Parathyroid adenoma (tissue), 2 donors: Measurements from ENCODE around the gene KNDC1.

Source experiments
- H2AFZ ChIP-seq: fragments of 300-600 bp; sonication (generic); one replicate; pipeline ENCODE4 v1.7.0; 2017; ENCODE audit warnings: antibody characterized with exemption, mild to moderate bottlenecking
- H3K27ac ChIP-seq: fragments of 300-600 bp; sonication (generic); one replicate; pipeline ENCODE4 v1.7.0; 2017
- H3K27me3 ChIP-seq: fragments of 300-600 bp; sonication (generic); one replicate; pipeline ENCODE4 v1.7.0; 2017; ENCODE audit warnings: low read length; ENCODE audit not compliant: control insufficient read depth, insufficient read depth
- H3K36me3 ChIP-seq: fragments of 300-600 bp; sonication (generic); one replicate; pipeline ENCODE4 v1.7.0; 2017; ENCODE audit warnings: low read length; ENCODE audit not compliant: control insufficient read depth, insufficient read depth
- H3K4me1 ChIP-seq: fragments of 300-600 bp; sonication (generic); one replicate; pipeline ENCODE4 v1.7.0; 2017; ENCODE audit warnings: control low read depth
- H3K4me2 ChIP-seq: fragments of 300-600 bp; sonication (generic); one replicate; pipeline ENCODE4 v1.7.0; 2017; ENCODE audit warnings: low read length
- H3K4me3 ChIP-seq: fragments of 300-600 bp; sonication (generic); one replicate; pipeline ENCODE4 v1.7.0; 2017; ENCODE audit warnings: low read depth, low read length
- H3K79me2 ChIP-seq: fragments of 300-600 bp; sonication (generic); one replicate; pipeline ENCODE4 v1.7.0; 2017; ENCODE audit warnings: control low read depth
- H3K9ac ChIP-seq: fragments of 300-600 bp; sonication (generic); one replicate; pipeline ENCODE4 v1.7.0; 2017; ENCODE audit warnings: mild to moderate bottlenecking
- H3K9me3 ChIP-seq: fragments of 300-600 bp; sonication (generic); one replicate; pipeline ENCODE4 v1.7.0; 2017; ENCODE audit warnings: low read length; ENCODE audit not compliant: control insufficient read depth
- TF ChIP-seq, protein P1 (sequence below): fragments of 300-600 bp; sonication (generic); IDR thresholded peaks from one replicate; pipeline ENCODE4 v1.7.0; 2017; ENCODE audit warnings: antibody characterized with exemption, mild to moderate bottlenecking
- donor health status: primary hyperparathyroidism.

KNDC1 gene

DNA sequence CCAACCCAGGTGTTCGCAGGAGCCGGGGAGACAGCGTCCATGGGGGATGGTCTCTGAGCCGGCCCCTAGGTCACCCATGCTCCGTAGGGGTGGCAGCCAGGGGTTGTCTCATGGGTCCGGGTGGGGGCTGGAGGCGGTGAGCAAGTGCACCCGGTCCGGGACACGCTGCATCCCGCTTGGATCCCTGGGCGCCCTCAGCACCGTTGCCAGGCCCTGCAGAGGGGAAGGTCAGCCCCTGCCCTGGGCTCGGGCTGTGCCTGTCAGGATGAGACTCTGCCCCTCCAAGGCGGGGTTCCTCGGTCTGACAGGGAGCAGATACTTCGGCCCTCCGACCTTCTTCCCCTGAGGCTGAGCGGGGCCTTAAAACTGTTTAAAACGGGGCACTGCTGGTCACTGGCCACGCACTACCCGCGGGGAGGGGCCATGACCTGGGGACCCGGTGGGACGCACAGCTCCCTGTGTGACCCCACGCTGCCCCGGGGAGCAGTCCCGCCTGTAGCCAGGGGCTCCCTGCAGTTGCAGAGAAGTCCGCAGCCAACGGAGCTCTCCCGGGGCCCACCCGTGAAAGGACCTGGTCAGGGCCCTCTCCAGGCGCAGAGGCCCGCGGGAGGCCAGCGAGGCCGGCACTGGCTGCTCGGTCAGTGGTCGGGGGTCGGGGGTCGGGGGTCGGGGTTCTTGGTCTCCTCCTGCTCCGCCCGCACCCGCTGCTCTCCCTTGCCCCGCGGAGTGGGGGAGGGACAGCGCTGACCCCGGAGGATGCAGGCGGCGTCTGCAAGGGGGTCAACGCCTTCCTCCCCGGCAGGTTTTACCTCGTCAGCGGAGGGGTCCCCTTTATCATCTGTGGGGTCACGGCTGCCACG, 33.4 kb upstream of the KNDC1 start:
- Histone ChIP-seq H3K9me3 (no peaks in the 10 kb centered on the region), H3K27ac (no peak overlapping the region), H3K9ac (no peak overlapping the region), H2AFZ (no peak overlapping the region), H3K79me2 (no peaks in the 10 kb centered on the region), H3K36me3 (no peaks in the 10 kb centered on the region), H3K4me1 (no peaks in the 10 kb centered on the region), H3K27me3 (peaks cover 5% of the 10 kb centered on the region), H3K4me3 (no peak overlapping the region), H3K4me2 (no peak overlapping the region)
- TF ChIP-seq, protein P1, sequence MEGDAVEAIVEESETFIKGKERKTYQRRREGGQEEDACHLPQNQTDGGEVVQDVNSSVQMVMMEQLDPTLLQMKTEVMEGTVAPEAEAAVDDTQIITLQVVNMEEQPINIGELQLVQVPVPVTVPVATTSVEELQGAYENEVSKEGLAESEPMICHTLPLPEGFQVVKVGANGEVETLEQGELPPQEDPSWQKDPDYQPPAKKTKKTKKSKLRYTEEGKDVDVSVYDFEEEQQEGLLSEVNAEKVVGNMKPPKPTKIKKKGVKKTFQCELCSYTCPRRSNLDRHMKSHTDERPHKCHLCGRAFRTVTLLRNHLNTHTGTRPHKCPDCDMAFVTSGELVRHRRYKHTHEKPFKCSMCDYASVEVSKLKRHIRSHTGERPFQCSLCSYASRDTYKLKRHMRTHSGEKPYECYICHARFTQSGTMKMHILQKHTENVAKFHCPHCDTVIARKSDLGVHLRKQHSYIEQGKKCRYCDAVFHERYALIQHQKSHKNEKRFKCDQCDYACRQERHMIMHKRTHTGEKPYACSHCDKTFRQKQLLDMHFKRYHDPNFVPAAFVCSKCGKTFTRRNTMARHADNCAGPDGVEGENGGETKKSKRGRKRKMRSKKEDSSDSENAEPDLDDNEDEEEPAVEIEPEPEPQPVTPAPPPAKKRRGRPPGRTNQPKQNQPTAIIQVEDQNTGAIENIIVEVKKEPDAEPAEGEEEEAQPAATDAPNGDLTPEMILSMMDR: no peak

DNA sequence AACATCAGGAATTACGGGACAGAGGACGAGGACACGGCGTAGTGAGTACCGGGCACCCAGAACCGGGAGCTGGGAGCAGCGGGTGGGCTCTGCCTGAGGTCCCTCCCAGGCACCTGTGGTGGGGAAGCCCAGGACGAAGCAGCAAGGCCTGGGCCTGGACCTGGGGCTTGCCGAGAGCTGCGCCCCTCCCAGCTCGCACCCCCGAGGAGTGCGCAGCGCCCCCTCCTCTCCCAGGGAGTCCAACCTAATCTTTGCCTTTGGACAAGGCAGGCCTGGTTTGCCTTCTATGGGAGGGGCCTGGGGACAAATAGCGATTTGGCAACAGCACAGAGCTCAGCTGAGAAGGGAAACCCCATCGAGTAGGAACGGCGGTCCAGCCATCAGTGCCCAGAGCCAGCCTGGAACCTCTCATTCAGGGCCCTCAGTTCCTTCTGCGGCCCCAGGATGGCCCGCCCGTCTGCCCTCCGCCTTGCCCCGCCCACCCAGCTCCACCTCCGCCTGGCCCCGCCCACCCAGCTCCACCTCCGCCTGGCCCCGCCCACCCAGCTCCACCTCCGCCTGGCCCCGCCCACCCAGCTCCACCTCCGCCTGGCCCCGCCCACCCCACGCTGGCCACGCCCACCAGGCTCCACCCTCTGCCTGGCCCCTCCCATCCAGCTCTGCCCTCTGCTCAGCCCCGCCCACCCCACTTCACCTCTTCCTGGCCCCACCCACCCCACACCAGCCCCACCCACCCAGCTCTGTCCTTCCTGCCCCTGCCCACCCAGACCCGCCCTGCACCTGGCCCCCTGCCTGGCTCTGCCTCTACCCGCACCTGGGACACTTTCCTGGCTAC, 32.5 kb upstream of the KNDC1 start:
- Histone ChIP-seq H3K4me3 (no peak overlapping the region), H3K4me1 (no peaks in the 10 kb centered on the region), H3K36me3 (no peaks in the 10 kb centered on the region), H3K9ac (no peak overlapping the region), H3K27ac (no peak overlapping the region), H3K4me2 (no peak overlapping the region), H3K27me3 (peaks cover 5% of the 10 kb centered on the region), H3K79me2 (no peaks in the 10 kb centered on the region), H3K9me3 (no peaks in the 10 kb centered on the region), H2AFZ (no peak overlapping the region)
- TF ChIP-seq, protein P1: no peak

DNA sequence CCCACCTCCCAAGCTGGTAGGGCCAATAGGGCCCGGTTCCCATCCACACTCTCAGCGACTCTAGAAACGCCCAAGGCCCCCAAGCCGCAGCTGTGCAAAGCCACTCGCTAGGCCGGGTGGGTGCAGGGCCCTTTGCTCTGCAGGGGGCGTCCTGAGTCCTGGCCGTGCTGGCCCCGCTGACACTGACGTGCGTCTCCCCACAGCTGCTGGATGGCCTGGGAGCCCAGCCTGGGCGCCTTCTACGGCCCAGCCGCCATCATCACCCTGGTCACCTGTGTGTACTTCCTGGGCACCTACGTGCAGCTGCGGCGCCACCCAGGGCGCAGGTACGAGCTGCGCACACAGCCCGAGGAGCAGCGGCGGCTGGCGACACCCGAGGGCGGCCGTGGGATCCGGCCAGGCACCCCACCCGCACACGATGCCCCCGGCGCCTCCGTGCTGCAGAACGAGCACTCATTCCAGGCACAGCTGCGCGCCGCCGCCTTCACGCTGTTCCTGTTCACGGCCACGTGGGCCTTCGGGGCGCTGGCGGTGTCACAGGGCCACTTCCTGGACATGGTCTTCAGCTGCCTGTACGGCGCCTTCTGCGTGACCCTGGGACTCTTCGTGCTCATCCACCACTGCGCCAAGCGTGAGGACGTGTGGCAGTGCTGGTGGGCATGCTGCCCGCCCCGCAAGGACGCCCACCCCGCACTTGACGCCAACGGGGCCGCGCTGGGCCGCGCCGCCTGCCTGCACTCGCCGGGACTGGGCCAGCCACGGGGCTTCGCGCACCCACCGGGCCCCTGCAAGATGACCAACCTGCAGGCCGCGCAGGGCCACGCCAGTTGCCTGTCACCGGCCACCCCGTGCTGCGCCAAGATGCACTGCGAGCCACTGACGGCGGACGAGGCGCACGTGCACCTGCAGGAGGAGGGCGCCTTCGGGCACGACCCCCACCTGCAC, 31.6 kb upstream of the KNDC1 start:
- Histone ChIP-seq H3K4me1 (no peaks in the 10 kb centered on the region), H2AFZ (no peak overlapping the region), H3K36me3 (no peaks in the 10 kb centered on the region), H3K4me3 (no peak overlapping the region), H3K9me3 (no peaks in the 10 kb centered on the region), H3K79me2 (no peaks in the 10 kb centered on the region), H3K4me2 (no peak overlapping the region), H3K27me3 (peaks cover 5% of the 10 kb centered on the region), H3K27ac (no peak overlapping the region), H3K9ac (no peak overlapping the region)
- TF ChIP-seq, protein P1: no peak

DNA sequence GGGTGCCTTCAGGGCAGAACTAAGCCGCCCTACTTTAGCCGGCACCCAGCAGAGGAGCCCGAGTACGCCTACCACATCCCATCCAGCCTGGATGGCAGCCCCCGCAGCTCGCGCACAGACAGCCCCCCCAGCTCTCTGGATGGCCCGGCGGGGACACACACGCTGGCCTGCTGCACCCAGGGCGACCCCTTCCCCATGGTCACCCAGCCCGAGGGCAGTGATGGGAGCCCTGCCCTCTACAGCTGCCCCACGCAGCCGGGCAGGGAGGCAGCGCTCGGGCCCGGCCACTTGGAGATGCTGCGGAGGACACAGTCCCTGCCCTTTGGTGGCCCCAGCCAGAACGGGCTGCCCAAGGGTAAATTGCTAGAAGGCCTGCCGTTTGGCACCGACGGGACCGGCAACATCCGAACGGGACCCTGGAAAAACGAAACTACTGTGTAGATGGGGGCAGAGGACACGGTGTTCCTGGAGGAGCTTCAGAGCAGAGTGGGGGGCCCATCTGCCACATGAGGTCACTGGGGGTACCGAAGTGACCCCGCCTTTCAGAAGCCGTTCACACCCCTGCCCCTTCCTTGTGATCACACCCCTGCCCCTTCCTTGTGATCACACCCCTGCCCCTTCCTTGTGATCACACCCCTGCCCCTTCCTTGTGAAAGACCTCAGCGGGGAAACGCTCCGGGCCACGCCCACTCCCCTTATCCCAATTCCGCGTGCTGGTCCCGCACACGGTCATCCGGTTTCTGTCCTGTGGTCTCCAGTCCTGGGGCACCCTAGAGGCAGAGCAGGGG, 30.8 kb upstream of the KNDC1 start:
- Histone ChIP-seq H3K79me2 (no peaks in the 10 kb centered on the region), H3K4me1 (no peaks in the 10 kb centered on the region), H3K27me3 (peaks cover 2% of the 10 kb centered on the region), H3K36me3 (no peaks in the 10 kb centered on the region), H3K27ac (no peak overlapping the region), H2AFZ (no peak overlapping the region), H3K9ac (no peak overlapping the region), H3K4me2 (no peak overlapping the region), H3K4me3 (no peak overlapping the region), H3K9me3 (no peaks in the 10 kb centered on the region)
- TF ChIP-seq, protein P1: no peak
